ENCODE results near the gene ATXN7.

GRCh38 chr3:63934041-63934866 is 70.6 kb downstream of the ATXN7 start:
- no peak for TF ChIP-seq CTCF (conservative IDR thresholded peaks at IDR 0.05; ENCODE audit: low read depth, low read length)
- TF ChIP-seq EZH2 (IDR thresholded peaks at IDR 0.05; ENCODE audit: low read length, unreplicated experiment), result no peak
